ENCODE measurements around the gene BAZ2A.
"Not testable (repeated sequence)": the region's sequence is repeated elsewhere in the genome, so short reads cannot be mapped to it uniquely, and the experiment has no call there.

Gene BAZ2A

DNA sequence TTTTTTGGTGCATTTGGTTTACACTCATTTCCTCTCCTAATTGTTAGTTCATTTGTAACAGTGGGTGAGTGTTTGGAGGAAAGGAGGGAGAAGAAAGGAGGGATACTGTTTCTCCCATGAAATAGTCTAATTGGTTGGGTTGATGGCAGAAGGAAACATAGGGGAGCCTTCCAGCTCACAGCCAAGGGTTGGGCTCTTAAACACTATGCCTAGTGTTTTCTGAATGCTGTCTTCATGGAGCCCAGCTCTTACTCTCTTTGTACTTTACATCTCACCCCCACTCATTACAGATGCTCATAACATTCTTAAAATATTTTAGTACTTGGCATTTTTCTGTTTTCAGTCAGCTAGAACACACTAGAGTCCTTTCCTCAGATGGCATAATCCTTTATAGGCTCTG is 38.2 kb downstream of the BAZ2A start:
- no peak for DNase-seq

DNA sequence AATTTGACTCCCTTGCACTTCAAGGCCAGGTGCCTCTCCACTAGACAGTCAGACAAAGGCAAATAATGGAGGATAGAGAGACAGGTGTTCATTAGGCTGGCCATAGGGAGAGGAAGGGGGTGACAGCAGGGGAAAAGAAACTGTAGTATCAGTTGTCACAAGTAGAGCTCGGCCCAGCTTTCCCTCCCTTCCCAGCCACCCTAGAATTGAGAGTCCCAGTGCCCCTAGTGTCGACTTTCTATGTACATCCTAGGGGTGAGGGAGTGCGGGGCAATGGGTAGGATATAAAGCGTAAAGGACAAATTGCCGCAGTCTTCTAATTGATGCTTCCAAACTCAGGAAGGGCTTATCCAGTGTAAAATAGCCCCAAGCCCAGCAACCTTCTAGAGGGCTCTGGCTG is 39.0 kb downstream of the BAZ2A start:
- no peak for DNase-seq

DNA sequence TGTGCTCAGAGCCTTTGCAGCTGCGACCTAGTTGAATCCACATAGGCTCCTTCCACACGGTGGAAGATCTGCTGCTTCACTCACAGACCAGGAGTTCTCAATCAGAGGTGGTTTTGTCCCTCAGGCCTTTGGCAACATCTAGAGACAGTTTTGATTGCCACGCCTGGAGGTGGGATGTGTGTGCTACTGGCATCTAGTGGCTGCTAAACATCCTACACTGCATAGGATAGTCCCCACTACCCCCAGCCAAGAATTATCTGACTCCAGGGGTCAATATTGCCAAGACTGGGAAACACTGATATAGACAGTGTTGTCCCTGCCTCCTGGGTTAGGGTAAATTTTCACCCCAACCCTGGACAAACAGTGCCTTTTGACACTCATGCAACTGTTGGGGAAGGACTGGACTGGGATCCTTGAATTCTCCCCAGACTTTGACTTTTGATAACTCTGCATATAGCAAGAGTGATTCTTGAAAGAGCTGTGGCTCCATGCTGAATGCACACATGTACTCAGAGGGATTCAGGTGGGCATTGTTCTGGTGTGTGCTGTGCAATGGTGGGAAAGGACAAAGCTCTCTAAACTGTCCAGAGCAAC is 39.8 kb downstream of the BAZ2A start:
- DNase-seq, result no peak

DNA sequence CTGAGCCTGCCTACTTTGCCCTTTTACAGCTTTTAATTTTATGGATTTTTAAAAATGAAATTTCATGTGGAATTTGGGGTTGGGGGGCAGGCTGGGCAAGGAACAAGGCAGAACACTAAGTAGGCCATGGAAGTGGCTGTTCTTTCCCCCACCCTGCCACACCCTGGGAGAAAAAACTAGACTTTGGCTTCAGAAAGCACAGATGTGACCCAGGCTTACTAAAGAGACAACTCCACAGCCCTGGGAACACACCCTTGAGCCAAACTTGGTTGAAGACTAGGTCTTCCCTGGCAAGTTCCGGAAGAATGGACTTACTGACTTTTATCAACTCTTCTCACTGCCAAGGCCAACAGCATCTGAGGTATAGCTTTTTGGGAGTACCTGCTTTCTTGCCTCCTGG is 40.3 kb downstream of the BAZ2A start:
- DNase-seq, result no peak

DNA sequence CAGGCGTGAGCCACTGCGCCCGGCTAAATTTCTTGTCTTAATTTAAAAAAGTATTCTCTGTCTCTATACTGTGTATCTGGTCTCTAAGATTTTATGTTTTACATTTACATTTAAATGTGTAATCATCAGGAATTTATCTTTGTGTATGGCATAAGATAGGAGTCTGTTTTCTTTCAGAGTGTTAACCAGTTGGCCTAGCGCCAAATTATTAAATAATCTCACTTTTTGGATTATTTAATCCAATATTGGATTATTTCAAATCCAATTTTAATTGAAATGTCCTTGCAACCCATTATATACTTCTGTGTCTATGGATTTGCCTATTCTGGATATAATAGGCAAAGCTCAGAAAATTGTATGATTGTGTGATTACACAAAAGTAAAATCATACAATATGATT is 45.0 kb downstream of the BAZ2A start:
- no peak for DNase-seq

DNA sequence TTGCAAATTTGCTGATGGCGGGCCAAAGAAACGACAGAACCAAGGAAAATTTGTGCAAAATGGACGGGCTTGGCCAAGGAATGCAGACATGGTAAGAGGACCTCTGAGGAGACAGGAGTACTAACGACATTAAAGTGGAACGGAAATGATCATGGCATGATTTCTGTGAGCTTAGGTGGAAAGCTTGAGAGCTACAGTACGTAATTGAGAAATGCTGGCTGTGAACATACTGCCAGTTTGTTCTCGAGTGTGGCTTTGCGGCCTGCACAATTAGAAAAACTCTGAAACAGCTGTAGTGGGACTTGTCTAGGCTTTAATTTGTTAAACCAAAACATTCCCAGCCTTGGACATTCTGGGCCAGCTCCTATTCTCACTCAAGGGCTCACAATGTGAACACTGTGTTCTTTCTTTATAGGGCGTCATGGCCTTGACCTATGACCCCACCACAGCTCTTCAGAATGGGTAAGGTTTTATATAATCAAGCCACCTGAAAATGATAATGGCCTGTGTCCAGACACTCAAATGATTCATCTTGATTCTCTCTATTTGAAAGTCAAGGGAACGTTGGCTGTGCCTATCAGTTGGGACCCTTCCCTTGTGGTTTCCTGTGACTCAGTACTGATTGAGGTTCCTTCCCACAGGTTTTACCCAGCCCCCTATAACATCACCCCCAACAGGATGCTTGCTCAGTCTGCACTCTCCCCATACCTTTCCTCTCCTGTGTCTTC is 48.5 kb downstream of the BAZ2A start:
- DNase-seq, result peak; percentile 42

DNA sequence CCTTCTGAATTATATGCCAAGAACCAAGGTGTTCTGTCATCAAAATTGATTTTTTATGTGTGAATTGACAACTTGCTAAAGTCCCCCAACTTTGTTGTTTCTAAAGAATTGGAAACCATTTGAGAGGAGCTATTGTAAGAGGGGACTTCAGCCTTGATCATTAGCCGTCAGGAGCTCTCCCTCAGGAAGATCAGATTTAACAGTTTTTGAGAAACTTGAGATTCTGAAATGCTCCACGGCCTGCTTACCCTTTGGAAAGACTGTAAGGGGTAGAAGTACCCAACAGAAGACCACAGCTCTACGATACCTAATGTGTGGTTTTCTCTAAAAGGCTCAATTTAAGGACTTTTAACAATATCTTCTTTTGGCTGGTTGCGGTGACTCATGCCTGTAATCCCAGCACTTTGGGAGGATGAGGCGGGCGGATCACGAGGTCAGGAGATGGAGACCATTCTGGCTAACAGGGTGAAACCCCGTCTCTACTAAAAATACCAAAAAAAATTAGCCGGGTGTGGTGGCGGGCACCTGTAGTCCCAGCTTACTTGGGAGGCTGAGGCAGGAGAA is 51.1 kb downstream of the BAZ2A start:
- no peak for DNase-seq

DNA sequence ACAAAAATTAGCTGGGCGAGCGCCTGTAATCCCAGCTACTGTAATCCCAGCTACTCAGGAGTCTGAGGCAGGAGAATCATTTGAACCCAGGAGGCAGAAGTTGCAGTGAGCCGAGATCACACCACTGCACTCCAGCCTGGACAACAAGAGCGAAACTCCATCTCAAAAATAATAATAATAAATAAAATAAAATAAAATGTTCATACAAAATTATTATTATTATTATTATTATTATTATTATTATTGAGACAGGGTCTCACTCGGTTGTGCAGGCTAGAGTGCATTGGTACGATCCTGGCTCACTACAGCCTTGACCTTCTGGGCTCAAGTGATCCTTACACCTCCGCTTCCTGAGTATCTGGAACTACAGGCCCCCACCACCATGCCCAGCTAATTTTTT is 52.9 kb downstream of the BAZ2A start:
- DNase-seq, result not testable (repeated sequence)

DNA sequence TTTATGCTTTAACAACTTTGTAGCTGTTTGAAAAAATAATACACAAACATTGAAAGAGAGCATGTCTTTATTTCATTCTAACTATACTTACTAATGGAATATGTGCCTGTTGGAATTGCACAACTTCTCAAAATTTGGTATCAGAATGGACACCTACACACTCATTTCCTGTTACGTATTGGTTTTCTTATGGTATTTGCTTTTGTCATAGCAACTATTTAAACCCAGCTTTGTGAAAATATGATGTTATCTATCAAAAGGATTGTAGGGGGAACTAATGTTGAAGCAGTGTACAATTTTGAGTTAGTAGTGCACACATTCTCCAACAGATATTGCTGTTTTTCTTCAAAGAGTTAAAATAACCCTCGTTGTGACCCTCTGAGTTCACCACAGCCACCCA is 55.9 kb downstream of the BAZ2A start:
- no peak for DNase-seq

DNA sequence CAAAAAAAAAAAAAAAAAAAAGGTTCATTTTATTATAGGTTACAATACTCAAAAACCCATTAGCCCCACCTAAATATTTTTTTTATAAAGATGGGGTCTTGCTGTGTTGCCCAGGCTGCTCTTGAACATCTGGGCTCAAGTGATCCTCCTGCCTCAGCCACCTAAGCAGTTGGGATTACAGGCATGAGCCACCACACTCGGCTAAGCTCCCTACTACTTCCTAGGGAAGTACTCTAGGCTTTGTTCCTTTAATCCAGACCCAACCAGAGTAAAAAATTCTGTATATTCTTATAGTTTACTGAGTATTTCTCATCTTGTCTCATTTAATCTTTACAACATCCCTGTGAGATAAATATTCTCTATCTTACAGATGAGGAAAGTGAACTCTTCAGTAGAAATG is 57.8 kb downstream of the BAZ2A start:
- DNase-seq, result no peak

DNA sequence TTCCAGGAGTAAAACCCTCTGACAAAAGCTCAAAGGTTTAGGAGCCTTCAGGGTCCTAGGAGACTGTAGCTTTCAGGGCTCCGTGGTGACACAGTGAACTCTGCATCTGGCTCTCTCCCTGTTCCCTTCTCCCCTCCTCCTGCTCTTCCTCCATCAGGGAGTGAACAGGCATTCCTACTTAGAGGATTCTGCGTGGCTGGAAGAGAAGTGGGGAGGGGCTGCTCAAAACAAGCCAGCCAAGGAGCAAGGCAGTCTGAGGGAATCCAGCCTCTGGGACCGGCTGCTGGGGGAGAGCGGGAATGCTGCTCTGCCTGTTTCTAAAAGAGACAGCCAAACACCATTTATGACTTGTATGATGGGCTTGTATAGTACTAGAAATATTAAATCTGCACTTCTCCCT is 59.0 kb downstream of the BAZ2A start:
- no peak for DNase-seq

DNA sequence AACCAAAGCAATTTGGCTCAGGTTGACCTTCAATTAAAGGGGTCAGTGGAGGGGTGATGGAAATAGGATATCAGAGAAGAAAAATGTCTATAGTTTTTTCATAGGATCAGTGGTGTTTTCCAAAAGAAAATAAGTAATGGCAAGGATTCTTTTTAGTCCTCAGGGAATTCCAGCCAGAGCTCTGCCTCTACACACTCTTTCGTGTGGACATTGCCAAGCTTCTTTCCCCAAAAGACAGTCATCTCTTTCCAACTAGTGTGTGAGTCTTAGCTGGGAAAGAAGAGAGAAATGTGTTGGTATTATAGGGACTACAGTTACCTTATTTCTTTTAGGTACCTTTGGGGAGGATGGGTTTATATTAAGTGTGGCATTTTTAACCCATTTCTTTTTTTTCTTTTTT is 62.0 kb downstream of the BAZ2A start:
- DNase-seq, result no peak

DNA sequence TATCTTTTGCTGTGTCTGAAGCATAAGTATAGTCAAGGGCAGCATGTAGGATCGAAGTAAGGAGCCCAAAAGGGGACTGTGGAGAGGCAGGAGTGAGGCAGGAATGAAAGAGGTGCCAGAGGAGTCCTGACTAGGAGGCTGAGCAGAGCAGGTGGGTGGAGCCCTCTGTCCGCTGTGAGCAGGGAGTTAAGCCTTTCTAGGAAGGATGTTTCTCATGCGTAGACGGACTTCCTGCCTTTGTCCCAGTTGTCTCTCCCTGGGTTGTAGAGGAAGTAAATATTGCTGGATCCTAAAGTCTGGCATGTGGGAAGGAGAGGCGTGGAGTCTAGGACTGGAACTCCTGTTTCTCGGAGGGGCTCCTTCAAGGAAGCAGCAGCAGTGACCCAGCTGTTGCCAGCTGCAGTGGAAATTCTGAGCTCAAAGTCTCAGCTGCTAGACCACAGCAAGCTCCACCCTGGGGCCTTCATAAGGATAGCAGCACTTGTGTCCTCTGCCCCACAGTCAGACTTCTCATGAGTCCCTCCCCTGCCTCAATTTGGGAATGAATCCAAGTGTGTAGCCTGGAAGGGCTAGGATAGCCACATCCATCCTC is 64.5 kb downstream of the BAZ2A start:
- peak; percentile 21 for DNase-seq

DNA sequence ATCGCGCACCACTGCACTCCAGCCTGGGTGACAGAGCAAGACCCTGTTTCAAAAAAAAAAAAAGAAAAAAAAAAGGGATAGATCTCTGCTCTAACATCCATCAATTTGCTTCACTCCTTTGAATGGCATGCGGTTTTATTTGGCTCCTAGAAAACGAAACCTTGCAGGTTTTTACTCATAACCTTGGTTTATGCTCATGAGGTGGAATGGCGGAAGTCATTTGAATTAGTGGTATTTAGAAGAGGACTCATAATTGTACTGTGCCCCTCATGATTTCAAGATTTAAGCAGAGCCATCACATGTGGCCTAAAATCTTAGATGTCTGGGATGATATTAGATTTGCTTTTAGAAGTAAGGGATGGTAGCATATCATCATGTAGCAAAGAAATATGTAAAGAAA is 79.1 kb downstream of the BAZ2A start:
- no peak for DNase-seq

DNA sequence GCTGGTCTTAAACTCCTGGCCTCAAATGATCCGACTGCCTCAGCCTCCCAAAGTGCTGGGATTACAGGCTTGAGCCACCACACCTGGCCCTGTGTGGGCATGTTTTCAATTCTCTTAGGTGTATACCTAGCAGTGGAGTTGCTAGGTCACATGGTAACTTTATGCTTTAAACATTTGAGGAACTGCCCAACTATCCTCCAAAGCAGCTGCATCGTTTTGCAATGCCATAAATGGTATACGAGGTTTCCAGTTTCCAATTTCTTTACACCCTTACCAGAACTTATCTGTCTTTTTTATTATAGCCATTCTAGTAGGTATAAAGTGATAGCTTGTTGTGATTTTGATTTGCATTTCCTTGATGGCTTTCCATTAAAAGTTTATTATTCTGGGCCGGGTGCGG is 83.4 kb downstream of the BAZ2A start:
- no peak for DNase-seq

All from activated CD8-positive, alpha-beta memory T cell treated with anti-CD3 and anti-CD28 coated beads, Interleukin-2, amount 50 U/mL, for 4 hours (primary cell).